Caco-2 (cell line): ENCODE data around the gene PCBP3. TPM values are rescaled to one million over a fixed set of nuclear protein-coding genes. Genes with fewer than 3 reads are reported as not detected.

Source experiments
- BruUV-seq: library from RNA; stranded (reverse); fragments of 400-500 nt; replicated peaks from 2 replicates; lab custom pipeline; 2021; lab: Mats Ljungman, UMichigan
- CTCF ChIA-PET: fragments of 300-600 bp; sonication (Branson Sonifier 250); formaldehyde crosslinking; loops from one replicate; lab custom pipeline; 2022; ENCODE audit warnings: antibody characterized with exemption; lab: Charles Lee
- POLR2A ChIA-PET: fragments of 300-600 bp; sonication (Branson Sonifier 250); formaldehyde crosslinking; loops from one replicate; lab custom pipeline; 2022; ENCODE audit warnings: antibody characterized with exemption; lab: Charles Lee
- DNase-seq, 2 experiments: peaks; one replicate each; pipeline versions ENCODE4 v3.0.0 to v3.0.0-alpha.2; 2020 to 2022
- H3K27me3 ChIP-seq: replicated peaks from 2 replicates; pipeline ENCODE4 v1.6.0; 2011; ENCODE audit warnings: low read length; ENCODE audit not compliant: control insufficient read depth, insufficient read depth
- H3K36me3 ChIP-seq: 2 replicates; pipeline ENCODE4 v1.5.1; 2011; ENCODE audit warnings: low read length; ENCODE audit not compliant: control insufficient read depth, insufficient read depth
- H3K4me1 ChIP-seq: fragments of 250-450 bp; sonication (Bioruptor Pico); 2 replicates; pipeline ENCODE4 v1.5.1; 2020; ENCODE audit warnings: mild to moderate bottlenecking
- H3K4me3 ChIP-seq: 2 replicates; pipeline ENCODE4 v1.5.1; 2011; ENCODE audit warnings: low read depth, mild to moderate bottlenecking, control low read depth, low read length
- H3K9me3 ChIP-seq: fragments of 250-450 bp; sonication (Bioruptor Pico); 2 replicates; pipeline ENCODE4 v1.5.1; 2020; ENCODE audit warnings: mild to moderate bottlenecking, moderate library complexity
- H3K27ac Mint-ChIP-seq: one replicate; pipeline ENCODE4 v1.8.0; 2022; ENCODE audit warnings: mixed read lengths; ENCODE audit not compliant: unreplicated experiment
- H3K27me3 Mint-ChIP-seq: one replicate; pipeline ENCODE4 v1.8.0; 2022; ENCODE audit warnings: mixed read lengths; ENCODE audit not compliant: insufficient read depth, unreplicated experiment
- H3K36me3 Mint-ChIP-seq: one replicate; pipeline ENCODE4 v1.8.0; 2022; ENCODE audit warnings: mild to moderate bottlenecking, mixed read lengths; ENCODE audit not compliant: insufficient read depth, unreplicated experiment
- H3K4me1 Mint-ChIP-seq: one replicate; pipeline ENCODE4 v1.8.0; 2022; ENCODE audit warnings: low read depth, mixed read lengths; ENCODE audit not compliant: unreplicated experiment
- H3K4me3 Mint-ChIP-seq: one replicate; pipeline ENCODE4 v1.8.0; 2022; ENCODE audit warnings: mild to moderate bottlenecking, moderate library complexity, mixed read lengths; ENCODE audit not compliant: unreplicated experiment
- H3K9me3 Mint-ChIP-seq: one replicate; pipeline ENCODE4 v1.8.0; 2022; ENCODE audit warnings: mixed read lengths; ENCODE audit not compliant: unreplicated experiment
- CTCF ChIP-seq, 2 experiments: fragments of 200-600 bp in 1 of 2; IDR thresholded peaks; 1 replicate in 1 of 2; 2 replicates in 1 of 2; pipeline versions ENCODE4 v1.5.1 to v1.8.0; 2011 to 2022; ENCODE audit warnings: antibody characterized with exemption in 1 of 2, control low read depth in 1 of 2, inconsistent platforms in 1 of 2, low read depth in 1 of 2, low read length in 1 of 2, mild to moderate bottlenecking in 1 of 2, moderate library complexity in 1 of 2; ENCODE audit not compliant: insufficient read depth in 1 of 2, severe bottlenecking in 1 of 2, unreplicated experiment in 1 of 2
- intact Hi-C: fragments of 100-400 bp; cut with micrococcal nuclease; formaldehyde crosslinking; loops from one replicate; pipeline ENCODE4 v1.10.0; 2022; ENCODE audit not compliant: unreplicated experiment
- total RNA-seq: library from RNA; stranded (reverse); gene quantifications from 2 replicates; pipeline ENCODE4 v1.2.3, GENCODE V29; 2022

PCBP3 gene
- total RNA-seq, 1 experiment from 2014 or later = 0.75 TPM

DNA sequence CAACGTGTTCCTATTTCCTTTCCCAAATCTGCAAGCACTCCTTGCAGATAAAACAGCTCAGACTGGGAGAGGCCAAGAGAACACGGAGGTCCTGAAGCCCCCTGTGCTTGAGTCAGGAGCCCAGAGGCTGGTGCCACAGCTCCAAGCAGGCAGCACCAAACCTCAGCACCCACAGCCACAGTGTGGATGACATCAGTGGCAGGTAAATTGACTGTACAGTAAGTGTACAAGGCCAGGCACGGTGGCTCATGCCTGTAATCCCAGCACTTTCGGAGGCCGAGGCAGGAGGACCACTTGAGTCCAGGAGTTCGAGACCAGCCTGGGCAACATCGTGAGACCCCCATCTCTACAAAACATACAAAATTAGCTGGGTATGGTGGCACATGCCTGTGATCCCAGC, 336.1 kb downstream of the PCBP3 start:
- Mint-ChIP-seq H3K27me3 (peaks cover 4% of the 10 kb centered on the region), H3K27ac (no peak overlapping the region), H3K36me3 (no peaks in the 10 kb centered on the region), H3K9me3 (no peaks in the 10 kb centered on the region), H3K4me3 (no peak overlapping the region), H3K4me1 (no peaks in the 10 kb centered on the region)
- intact Hi-C loops = loop anchor here (10.0 kb wide), 1 partner anchor 45 kb away; no protein-coding TSS in a partner anchor
- no peaks in the 10 kb centered on the region for H3K36me3 ChIP-seq
- peaks cover 4% of the 10 kb centered on the region for H3K4me1 ChIP-seq
- no peaks in the 10 kb centered on the region for H3K9me3 ChIP-seq
- no peak for TF ChIP-seq CTCF (IDR thresholded peaks at IDR 0.05; ENCODE audit: insufficient read depth in 1 of 2, low read depth in 1 of 2, low read length in 1 of 2, severe bottlenecking in 1 of 2, unreplicated experiment in 1 of 2)
- DNase-seq = no peak
- BruUV-seq = no TSS peak
- POLR2A ChIA-PET = no interaction called here
- H3K4me3 ChIP-seq = no peak overlapping the region
- CTCF ChIA-PET = no interaction called here
- no peaks in the 10 kb centered on the region; the same call in 1 of the 2 replicates for H3K27me3 ChIP-seq

DNA sequence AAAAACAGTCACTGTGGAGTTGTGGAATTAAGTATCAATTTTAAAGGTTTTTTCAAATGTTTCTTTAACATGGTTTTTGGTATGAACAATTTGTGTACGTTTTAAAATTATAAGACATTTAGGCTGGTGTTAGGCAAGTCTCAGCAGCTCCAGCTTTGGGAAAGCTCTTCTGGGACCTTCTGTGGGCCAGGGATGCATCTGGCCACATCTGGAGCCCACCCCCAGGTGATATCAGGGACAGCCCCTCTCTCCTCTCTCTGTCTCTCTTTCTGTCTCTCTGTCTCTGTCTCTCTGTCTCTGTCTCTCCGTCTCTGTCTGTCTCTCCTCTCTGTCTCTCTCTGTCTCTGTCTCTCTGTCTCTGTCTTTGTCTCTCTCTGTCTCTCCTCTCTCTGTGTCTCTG, 336.7 kb downstream of the PCBP3 start:
- no peak for DNase-seq
- H3K9me3 ChIP-seq = no peaks in the 10 kb centered on the region
- no peaks in the 10 kb centered on the region for H3K4me1 Mint-ChIP-seq
- H3K4me3 Mint-ChIP-seq = no peak overlapping the region
- H3K4me3 ChIP-seq = no peak overlapping the region
- no peaks in the 10 kb centered on the region for H3K36me3 Mint-ChIP-seq
- ChIA-PET CTCF (no interaction called here), POLR2A (no interaction called here)
- peaks cover 4% of the 10 kb centered on the region; the same call in 1 of the 2 replicates for H3K4me1 ChIP-seq
- H3K27me3 Mint-ChIP-seq = peaks cover 4% of the 10 kb centered on the region
- H3K27ac Mint-ChIP-seq = no peak overlapping the region
- H3K27me3 ChIP-seq = no peaks in the 10 kb centered on the region
- no TSS peak for BruUV-seq
- no peaks in the 10 kb centered on the region for H3K9me3 Mint-ChIP-seq
- H3K36me3 ChIP-seq = no peaks in the 10 kb centered on the region
- TF ChIP-seq CTCF (IDR thresholded peaks at IDR 0.05; ENCODE audit: insufficient read depth in 1 of 2, low read depth in 1 of 2, low read length in 1 of 2, severe bottlenecking in 1 of 2, unreplicated experiment in 1 of 2) = no peak
- intact Hi-C loops = no loop called here

GRCh38 chr21:45980697-45981096, 337.2 kb downstream of the PCBP3 start:
- Mint-ChIP-seq H3K27me3 (peaks cover 2% of the 10 kb centered on the region), H3K27ac (no peak overlapping the region), H3K4me1 (no peaks in the 10 kb centered on the region), H3K36me3 (no peaks in the 10 kb centered on the region), H3K4me3 (no peak overlapping the region), H3K9me3 (no peaks in the 10 kb centered on the region)
- BruUV-seq = no TSS peak
- intact Hi-C loops = no loop called here
- H3K4me1 ChIP-seq = peaks cover 4% of the 10 kb centered on the region; the same call in 1 of the 2 replicates
- no peaks in the 10 kb centered on the region for H3K27me3 ChIP-seq
- no peaks in the 10 kb centered on the region for H3K9me3 ChIP-seq
- DNase-seq = no peak
- no peak for TF ChIP-seq CTCF (IDR thresholded peaks at IDR 0.05; ENCODE audit: insufficient read depth in 1 of 2, low read depth in 1 of 2, low read length in 1 of 2, severe bottlenecking in 1 of 2, unreplicated experiment in 1 of 2)
- CTCF ChIA-PET = interaction anchor here (0.6 kb wide), 1 partner anchor 44 kb away, joined by 3 read pairs; no protein-coding TSS in a partner anchor
- H3K36me3 ChIP-seq = no peaks in the 10 kb centered on the region
- POLR2A ChIA-PET = no interaction called here
- no peak overlapping the region; the same call in 1 of the 2 replicates for H3K4me3 ChIP-seq
